Stimulated activated CD8-positive, alpha-beta memory T cell treated with anti-CD3 and anti-CD28 coated beads, Interleukin-4, amount 100 ng/mL, for 4 hours (primary cell): Measurements from ENCODE around the gene LARP1.

Source experiments
- DNase-seq, 2 donors: peaks; one replicate each; pipeline ENCODE4 v3.0.0-alpha.2; 2020; ENCODE audit warnings: low read depth in 2 of 2, low spot score in 1 of 2

LARP1 gene

GRCh38 chr5:154788212-154788611 is 33.0 kb downstream of the LARP1 start:
- DNase-seq, result no peak

GRCh38 chr5:154791535-154791934 is 36.4 kb downstream of the LARP1 start:
- no peak for DNase-seq

GRCh38 chr5:154793599-154794524 is 38.7 kb downstream of the LARP1 start:
- no peak for DNase-seq

DNA sequence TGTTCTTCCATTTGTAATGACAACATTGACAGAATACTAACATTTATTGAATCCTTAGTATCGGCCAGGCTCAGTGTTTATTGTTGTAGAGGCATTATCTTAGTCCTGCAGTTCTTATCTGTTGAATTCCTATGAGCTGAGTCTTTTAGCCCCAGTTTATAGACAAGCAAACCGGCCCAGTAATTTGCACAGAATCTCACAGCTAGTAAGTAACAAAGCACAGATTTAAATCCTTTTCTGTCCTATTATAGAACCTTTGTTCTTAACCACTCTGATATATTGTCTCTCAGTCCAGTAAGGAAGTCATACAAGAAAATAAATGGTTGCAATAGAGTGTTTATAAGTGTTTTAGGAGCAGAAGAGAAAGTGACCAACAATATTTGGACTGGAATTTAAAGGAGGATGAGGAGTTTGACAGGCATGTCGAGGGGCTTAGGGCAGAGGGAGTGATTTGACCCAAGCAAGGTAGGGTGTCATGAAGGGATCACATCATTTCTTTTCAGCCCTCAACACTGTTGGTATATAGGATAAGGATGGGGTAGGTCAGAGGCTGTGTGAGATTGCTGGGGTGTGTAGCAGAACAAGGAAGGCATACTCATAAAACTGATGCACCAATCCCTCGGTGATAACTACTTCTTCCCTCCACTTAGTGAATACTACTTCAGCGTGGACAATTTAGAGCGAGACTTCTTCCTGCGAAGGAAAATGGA is 39.5 kb downstream of the LARP1 start:
- no peak for DNase-seq

DNA sequence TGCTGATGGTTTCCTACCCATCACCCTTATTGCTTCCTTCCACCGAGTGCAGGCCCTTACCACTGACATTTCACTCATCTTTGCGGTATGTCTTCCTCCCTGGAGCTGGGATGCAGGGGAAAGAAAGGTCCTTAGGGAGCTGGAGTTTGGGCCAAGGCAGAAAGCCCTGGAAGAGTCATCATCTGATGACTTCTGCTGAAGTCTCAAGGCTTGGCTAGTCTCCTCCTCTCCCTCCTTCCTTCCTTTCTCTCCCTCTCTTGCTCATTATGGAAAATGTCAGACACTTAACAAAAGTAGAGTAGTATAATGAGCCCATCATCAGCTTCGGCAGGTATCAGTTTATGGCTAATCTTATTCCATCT is 40.0 kb downstream of the LARP1 start:
- DNase-seq, result no peak

DNA sequence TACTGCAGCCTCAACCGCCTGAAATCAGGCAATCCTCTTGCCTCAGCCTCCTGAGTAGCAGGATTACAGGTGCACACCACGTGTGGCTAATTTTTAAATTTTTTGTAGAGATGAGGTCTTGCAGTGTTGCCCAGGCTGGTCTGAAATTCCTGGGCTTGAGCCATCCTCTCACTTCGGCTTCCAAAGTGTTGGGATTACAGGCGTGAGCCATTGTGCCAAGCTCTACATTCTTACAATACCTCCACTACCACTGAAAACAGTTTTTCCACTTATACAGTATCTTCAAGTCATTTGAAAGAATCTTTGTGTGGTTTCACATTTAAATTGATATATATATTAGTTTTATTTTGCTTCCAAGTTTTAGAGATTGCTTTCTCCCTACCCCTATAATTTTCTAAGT is 42.6 kb downstream of the LARP1 start:
- DNase-seq, result no peak

DNA sequence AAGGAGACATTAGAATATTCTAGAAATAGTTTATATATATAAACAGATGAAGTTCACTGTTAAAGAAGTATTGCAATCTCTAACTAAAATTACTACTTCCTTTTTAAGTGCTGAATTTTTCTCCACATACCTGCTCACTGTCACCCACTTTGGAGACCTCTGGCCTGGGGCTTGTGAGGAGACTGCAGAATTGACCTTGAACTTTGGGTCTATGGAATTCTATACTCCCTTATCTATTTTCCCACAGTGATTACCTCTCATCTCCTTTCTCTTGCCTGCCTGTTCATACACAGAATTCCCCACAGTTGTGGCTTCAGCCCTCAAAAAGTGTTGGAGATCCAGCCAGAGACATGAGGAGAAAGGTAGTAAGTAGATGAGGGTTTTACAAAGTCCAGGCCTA is 45.4 kb downstream of the LARP1 start:
- DNase-seq, result no peak

DNA sequence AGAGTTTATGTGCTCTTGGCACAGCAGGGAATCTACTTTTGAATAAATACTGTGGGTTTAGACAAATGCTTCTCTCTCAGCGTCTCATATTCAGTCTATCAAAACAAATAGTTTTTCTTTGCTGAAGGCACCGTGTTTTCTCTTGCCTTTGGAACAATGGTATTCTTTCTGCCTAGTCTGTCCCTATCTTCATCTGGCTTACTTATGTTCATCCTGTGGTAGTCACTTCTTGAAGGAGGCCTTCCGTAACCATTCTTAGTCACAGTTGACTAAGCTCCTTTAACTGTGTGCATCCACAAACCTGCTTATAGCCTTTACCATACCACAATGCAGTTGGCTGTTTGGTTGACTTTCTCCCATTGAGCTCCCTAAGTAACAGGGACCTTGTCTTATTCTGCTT is 45.9 kb downstream of the LARP1 start:
- no peak for DNase-seq

DNA sequence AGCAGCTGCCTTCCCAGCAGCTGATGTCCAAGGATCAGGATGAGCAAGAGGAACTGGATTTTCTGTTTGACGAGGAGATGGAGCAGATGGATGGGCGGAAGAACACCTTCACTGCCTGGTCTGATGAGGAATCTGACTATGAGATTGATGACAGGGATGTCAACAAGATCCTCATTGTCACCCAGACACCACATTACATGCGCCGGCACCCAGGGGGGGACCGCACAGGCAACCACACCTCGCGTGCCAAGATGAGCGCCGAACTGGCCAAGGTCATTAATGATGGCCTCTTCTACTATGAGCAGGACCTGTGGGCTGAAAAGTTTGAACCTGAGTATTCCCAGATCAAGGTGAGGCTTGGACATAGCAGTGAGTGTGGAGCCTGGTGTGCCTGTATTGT is 46.9 kb downstream of the LARP1 start:
- no peak for DNase-seq

- no peak for DNase-seq
Measured at GRCh38 chr5:154806176-154806575, 51.0 kb downstream of the LARP1 start.

DNA sequence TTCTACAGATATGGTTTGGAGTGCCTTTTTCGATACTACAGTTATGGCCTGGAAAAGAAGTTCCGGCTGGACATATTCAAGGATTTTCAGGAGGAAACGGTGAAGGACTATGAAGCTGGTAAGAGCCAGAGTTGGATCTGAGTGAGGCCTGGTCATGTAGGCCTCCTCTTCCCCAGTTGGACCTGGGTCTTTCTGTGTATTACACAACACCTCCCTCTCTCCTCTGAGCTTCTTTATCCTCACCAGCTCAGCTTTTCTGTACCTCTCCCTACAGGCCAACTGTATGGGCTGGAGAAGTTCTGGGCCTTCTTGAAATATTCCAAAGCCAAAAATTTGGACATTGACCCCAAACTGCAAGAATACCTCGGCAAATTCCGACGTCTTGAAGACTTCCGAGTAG is 56.1 kb downstream of the LARP1 start:
- DNase-seq, result no peak

DNA sequence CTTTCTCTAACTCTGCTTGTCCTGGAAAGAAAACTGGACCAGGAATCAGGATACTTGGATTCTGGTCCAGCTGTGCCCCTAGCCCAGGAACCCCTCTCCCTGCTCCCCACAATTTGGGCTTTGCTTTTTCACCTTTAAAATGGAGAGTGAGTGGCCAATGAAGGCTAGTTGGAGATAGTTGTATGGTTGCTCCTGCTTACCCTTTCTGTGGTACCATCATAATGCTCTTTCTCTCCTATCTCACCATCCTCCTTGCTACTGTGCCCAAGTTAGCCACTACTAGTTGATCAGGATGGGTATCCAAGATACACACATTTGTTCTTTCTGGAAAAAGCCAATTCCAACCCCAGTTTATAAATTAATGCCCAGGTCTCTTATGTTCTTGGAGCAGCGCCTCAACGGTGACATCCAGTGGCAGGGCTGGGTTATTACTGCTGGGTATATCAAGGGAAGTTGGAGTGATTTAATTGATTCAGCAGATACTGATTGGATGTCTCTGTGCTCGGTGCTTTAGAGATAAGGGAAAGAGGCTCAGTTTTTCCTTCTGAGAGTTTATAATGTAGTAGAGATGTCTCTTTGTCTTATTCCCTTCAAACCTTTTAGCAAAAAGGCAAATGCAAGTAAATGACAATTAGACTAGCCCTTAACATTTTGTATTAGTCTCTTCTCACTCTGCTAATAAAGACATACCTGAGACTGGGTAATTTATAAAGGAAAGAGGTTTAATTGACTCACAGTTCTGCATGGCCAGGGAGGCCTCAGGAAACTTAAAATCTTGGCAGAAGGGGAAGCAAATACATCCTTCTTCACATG is 56.7 kb downstream of the LARP1 start:
- DNase-seq, result peak; percentile 24 to 33

DNA sequence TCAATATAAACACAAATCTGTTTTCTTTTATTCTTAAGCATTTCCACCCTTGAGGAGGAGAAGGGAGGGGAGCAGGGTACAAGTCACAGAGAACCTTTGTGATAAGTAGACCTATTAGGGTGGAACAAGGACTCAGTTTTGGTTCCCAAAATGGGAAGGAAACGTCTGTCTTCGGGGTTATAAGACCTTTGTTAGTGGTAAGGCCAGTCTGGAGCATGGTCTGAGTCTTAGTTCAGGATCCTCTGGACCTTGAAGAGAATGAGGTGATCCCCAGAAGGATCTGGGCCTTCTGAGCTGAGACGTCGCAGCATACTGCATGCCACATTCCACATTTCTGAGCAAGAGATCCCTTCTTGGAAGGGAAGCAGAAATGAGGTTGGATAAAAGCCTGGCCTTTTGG is 58.0 kb downstream of the LARP1 start:
- no peak for DNase-seq

DNA sequence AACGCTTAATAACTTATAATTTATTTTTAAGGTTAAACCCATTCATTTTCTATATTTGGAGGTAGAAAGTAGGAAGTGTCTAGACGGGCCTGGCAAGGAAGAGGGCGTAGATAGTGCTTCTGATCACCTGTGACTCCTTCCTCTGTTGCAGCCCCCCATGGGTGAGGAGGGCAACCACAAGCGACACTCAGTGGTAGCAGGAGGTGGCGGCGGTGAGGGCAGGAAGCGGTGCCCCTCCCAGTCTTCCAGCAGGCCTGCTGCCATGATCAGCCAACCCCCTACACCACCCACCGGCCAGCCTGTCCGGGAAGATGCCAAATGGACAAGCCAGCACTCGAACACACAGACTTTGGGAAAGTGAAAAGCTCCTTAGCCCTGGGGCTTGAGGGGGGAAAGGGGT is 58.6 kb downstream of the LARP1 start:
- DNase-seq, result peak in 1 of 2 donors; percentile 13

- DNase-seq, result no peak
Measured at GRCh38 chr5:154815025-154815424, 59.8 kb downstream of the LARP1 start.

DNA sequence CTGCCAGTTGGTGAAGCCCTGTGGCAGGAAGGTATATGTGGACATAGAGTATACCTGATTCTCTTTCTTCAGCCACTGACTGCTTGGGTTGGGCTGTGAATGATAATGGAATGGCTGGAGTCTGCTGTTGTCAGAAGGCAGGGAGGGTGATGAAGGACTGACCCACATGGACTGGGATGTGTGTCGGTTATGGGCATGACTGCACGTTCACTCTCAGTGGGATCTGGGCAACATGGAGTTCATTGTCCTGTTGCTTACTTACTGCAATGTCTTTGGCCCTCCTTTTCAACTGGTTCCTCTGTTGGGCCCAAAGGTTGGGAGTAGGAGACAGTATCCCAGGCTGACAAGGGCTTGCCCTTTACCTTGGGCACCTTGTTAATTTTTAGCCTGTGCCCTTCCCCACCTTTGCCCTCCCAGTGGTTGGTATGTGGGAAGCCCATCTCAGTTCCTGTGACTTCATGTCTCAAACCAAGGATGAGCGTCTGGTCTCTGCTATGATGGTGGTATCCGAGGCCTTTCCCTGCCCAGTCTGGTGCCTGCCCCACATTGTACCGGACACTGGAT is 60.6 kb downstream of the LARP1 start:
- no peak for DNase-seq

GRCh38 chr5:154816891-154817492 is 61.8 kb downstream of the LARP1 start:
- DNase-seq, result no peak

DNA sequence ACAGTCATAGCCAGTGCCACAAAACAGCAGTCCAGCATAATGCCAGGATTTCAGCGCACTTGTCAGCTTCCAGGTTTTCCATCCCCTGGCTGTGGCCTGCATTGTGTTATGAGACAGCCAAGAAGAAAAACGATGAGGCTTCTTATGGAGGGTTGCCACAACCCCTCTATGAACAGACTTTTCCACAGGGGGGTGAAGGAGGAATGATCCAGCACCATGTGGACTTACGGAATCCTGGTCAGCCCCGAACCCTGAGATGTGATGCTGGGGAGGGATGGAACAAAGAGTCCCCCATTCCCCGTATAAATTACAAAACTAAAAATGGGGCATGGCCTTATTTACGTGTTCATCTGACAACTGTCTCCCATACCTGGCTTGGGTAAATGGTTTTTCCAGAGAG is 62.6 kb downstream of the LARP1 start:
- DNase-seq, result no peak

DNA sequence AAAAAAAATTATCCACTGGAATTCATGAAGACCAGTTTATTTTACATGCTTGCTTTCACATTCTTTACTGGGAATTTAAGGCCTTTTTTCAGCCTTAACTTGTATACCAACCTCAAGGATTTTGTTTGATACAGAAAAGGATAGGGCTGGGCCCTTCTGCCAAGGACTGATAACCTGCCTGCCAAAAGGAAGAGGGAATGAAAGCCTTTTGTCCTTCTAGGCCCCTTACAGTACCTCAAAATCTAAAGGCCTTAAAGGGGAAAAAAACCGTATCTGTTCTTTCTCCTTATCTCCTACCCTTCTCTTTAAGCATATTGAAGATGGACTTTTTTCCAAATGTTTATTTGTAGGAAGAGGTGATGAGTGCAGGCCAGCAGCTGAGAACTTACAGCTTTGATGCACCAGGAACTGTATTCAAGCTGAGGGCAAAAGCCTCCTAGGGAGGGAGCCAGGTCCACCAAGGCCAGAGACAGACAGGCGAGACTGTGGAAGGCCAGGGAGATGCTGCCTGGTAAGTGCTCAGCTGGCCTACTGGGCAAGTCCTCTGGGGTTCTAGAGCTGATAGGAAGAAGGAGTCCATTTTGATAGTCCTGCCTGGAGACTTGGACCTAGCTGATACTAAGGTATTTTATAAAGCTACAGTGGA is 63.4 kb downstream of the LARP1 start:
- no peak for DNase-seq

- no peak for DNase-seq
Measured at GRCh38 chr5:154819546-154819945, 64.4 kb downstream of the LARP1 start.
